NCI-H2171 treated with DMSO at 0.1 percent for 48 hours (cell line): ENCODE results near the gene PPP1R11.

Experiments used
- DNase-seq: peaks from one replicate; lab custom pipeline; 2025; lab: John Stamatoyannopoulos, UW

PPP1R11 gene

GRCh38 chr6:30061858-30062458, 5.0 kb upstream of the PPP1R11 start:
- peak; percentile 32 for DNase-seq

- no peak for DNase-seq
Observed at GRCh38 chr6:30062471-30063178, 4.4 kb upstream of the PPP1R11 start.

GRCh38 chr6:30063315-30063714, 3.7 kb upstream of the PPP1R11 start:
- no peak for DNase-seq

- DNase-seq: peak; percentile 29
Observed at GRCh38 chr6:30066082-30066481, 916 bp upstream of the PPP1R11 start.

GRCh38 chr6:30067460-30068139, 602 bp downstream of the PPP1R11 start:
- peak; percentile 91 for DNase-seq

GRCh38 chr6:30071081-30071818, 4.3 kb downstream of the PPP1R11 start:
- no peak for DNase-seq

GRCh38 chr6:30071858-30072257, 4.9 kb downstream of the PPP1R11 start:
- no peak for DNase-seq

- no peak for DNase-seq
Observed at GRCh38 chr6:30073489-30074235, 6.7 kb downstream of the PPP1R11 start.

- no peak for DNase-seq
Observed at GRCh38 chr6:30074331-30075093, 7.5 kb downstream of the PPP1R11 start.

- DNase-seq: peak; percentile 9
Observed at GRCh38 chr6:30075094-30075789, 8.2 kb downstream of the PPP1R11 start, which contains the start of gene RNF39. RNF39 (minus strand) TSS chr6:30075769; CDS start chr6:30075585, 184 bp downstream.

GRCh38 chr6:30075790-30076732, 9.1 kb downstream of the PPP1R11 start:
- peak; percentile 64 for DNase-seq

- no peak for DNase-seq
Observed at GRCh38 chr6:30077218-30077617, 10.2 kb downstream of the PPP1R11 start.

GRCh38 chr6:30087876-30088275, 20.9 kb downstream of the PPP1R11 start:
- DNase-seq: no peak

- no peak for DNase-seq
Observed at GRCh38 chr6:30091577-30092381, 24.8 kb downstream of the PPP1R11 start.

- no peak for DNase-seq
Observed at GRCh38 chr6:30092852-30093543, 26.0 kb downstream of the PPP1R11 start.

GRCh38 chr6:30093951-30094661, 27.1 kb downstream of the PPP1R11 start:
- DNase-seq: no peak

GRCh38 chr6:30096829-30097228, 29.8 kb downstream of the PPP1R11 start:
- DNase-seq: no peak
